Memory B cell (primary cell): Measurements from ENCODE around the gene DHRS3.
"Not testable (repeated sequence)": the region's sequence is repeated elsewhere in the genome, so short reads cannot be mapped to it uniquely, and the experiment has no call there.

Source experiments
- ATAC-seq: fragments of 150-1000 bp; cut with Tn5 transposase; 2 replicates; pipeline ENCODE4 v1.10.0; 2021; ENCODE audit warnings: low read depth, mild to moderate bottlenecking, moderate library complexity
- DNase-seq, 2 donors: peaks; one replicate each; pipeline ENCODE4 v3.0.0; 2022; ENCODE audit warnings: low spot score in 2 of 2
- H3K27ac Mint-ChIP-seq: one replicate; pipeline ENCODE4 v1.8.0; 2022; ENCODE audit warnings: mild to moderate bottlenecking, moderate library complexity, mixed read lengths
- H3K27me3 Mint-ChIP-seq: one replicate; pipeline ENCODE4 v1.8.0; 2022; ENCODE audit warnings: mixed read lengths
- H3K36me3 Mint-ChIP-seq: one replicate; pipeline ENCODE4 v1.8.0; 2022; ENCODE audit warnings: mild to moderate bottlenecking, mixed read lengths
- H3K4me1 Mint-ChIP-seq: one replicate; pipeline ENCODE4 v1.8.0; 2022; ENCODE audit warnings: mixed read lengths
- H3K4me3 Mint-ChIP-seq: one replicate; pipeline ENCODE4 v1.8.0; 2022; ENCODE audit warnings: mild to moderate bottlenecking, moderate library complexity, mixed read lengths
- H3K9me3 Mint-ChIP-seq: one replicate; pipeline ENCODE4 v1.8.0; 2022; ENCODE audit warnings: mixed read lengths

DHRS3 gene

GRCh38 chr1:12574757-12575139 is 43.3 kb downstream of the DHRS3 start:
- ATAC-seq (no peak), DNase-seq (no peak)
- H3K4me1 Mint-ChIP-seq: no peaks in the 10 kb centered on the region
- no peak overlapping the region for H3K27ac Mint-ChIP-seq
- H3K27me3 Mint-ChIP-seq: no peaks in the 10 kb centered on the region
- H3K4me3 Mint-ChIP-seq: no peak overlapping the region
- no peaks in the 10 kb centered on the region for H3K9me3 Mint-ChIP-seq
- no peaks in the 10 kb centered on the region for H3K36me3 Mint-ChIP-seq

DNA sequence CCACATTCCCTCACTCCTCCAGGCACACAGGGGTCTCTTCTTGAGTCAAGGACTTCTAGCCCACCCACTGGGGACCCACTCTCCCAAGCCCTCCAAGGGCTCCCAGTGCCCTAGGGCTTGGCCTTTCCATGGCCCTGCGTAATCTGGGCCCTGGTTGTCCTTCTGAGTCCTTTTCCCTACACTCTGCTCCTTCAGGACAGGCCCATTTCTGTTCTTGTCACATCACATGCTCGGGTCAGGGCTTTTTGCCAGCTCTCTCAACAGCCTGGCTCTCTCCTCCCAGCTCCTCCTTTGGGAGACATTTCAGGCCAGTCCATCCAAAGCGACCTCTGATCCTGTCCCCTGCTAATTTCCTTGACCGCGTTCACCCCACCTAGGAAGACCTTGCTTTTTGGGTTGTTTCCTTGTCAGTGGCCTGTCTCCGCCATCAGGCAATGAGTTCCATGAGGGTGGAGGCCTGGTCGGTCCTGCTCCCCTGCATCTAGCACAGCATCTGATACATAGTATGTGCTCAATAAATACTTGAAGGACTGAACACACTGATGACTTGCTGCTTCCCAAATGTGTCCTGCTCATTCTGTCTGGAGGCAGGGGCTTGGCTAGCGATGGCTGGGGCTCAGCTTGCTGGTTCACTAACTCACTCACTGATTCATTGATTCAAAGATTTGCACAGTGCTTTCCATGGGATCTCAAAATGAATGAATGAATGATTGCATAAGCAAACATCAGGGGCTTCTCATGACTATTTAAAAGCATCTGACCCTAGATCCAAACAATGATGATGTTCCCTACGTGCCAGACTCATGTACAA is 44.8 kb downstream of the DHRS3 start:
- Mint-ChIP-seq H3K4me3 (no peak overlapping the region), H3K36me3 (no peaks in the 10 kb centered on the region), H3K9me3 (no peaks in the 10 kb centered on the region), H3K27ac (no peak overlapping the region), H3K27me3 (no peaks in the 10 kb centered on the region), H3K4me1 (no peaks in the 10 kb centered on the region)
- DNase-seq: no peak
- ATAC-seq: no peak

- Mint-ChIP-seq H3K27ac (no peak overlapping the region), H3K4me3 (no peak overlapping the region), H3K9me3 (no peaks in the 10 kb centered on the region), H3K4me1 (no peaks in the 10 kb centered on the region), H3K36me3 (no peaks in the 10 kb centered on the region), H3K27me3 (no peaks in the 10 kb centered on the region)
- no peak for ATAC-seq
- DNase-seq: no peak
These were observed 45.5 kb downstream of the DHRS3 start for GRCh38 chr1:12572522-12572921.

DNA sequence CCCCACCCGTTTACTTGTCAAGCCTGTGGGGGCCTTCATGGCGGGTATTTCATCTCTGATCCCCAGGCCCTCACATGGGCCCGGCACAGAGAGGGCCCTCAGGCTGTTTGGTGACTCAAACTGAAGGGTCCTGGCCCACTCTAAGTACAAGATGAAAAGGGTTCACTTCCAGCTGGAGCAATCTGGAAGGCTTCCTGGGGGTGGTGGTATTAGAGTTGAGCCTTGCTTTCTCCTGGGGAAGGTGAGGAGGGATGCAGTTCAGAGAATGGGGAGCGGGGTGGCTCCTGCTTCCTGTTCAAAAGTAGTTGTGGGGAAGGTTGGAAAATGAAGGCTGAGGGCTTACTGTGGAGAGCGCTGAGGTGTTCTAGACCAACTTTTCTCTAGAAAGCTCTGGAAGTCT is 47.7 kb downstream of the DHRS3 start:
- no peak for DNase-seq
- no peak for ATAC-seq
- Mint-ChIP-seq H3K9me3 (no peaks in the 10 kb centered on the region), H3K36me3 (no peaks in the 10 kb centered on the region), H3K4me1 (no peaks in the 10 kb centered on the region), H3K27me3 (no peaks in the 10 kb centered on the region), H3K4me3 (no peak overlapping the region), H3K27ac (no peak overlapping the region)

GRCh38 chr1:12568009-12568767 is 49.8 kb downstream of the DHRS3 start:
- H3K4me1 Mint-ChIP-seq: no peaks in the 10 kb centered on the region
- peaks cover 4% of the 10 kb centered on the region for H3K9me3 Mint-ChIP-seq
- no peaks in the 10 kb centered on the region for H3K27me3 Mint-ChIP-seq
- no peak overlapping the region for H3K4me3 Mint-ChIP-seq
- DNase-seq: no peak
- H3K36me3 Mint-ChIP-seq: peaks cover 2% of the 10 kb centered on the region
- no peak overlapping the region for H3K27ac Mint-ChIP-seq
- ATAC-seq: no peak

- Mint-ChIP-seq H3K4me3 (no peak overlapping the region), H3K9me3 (peaks cover 10% of the 10 kb centered on the region), H3K4me1 (no peaks in the 10 kb centered on the region), H3K27me3 (no peaks in the 10 kb centered on the region), H3K36me3 (peaks cover 7% of the 10 kb centered on the region), H3K27ac (no peak overlapping the region)
- ATAC-seq: no peak
- DNase-seq: no peak
These were observed 50.7 kb downstream of the DHRS3 start for GRCh38 chr1:12567288-12567819.

DNA sequence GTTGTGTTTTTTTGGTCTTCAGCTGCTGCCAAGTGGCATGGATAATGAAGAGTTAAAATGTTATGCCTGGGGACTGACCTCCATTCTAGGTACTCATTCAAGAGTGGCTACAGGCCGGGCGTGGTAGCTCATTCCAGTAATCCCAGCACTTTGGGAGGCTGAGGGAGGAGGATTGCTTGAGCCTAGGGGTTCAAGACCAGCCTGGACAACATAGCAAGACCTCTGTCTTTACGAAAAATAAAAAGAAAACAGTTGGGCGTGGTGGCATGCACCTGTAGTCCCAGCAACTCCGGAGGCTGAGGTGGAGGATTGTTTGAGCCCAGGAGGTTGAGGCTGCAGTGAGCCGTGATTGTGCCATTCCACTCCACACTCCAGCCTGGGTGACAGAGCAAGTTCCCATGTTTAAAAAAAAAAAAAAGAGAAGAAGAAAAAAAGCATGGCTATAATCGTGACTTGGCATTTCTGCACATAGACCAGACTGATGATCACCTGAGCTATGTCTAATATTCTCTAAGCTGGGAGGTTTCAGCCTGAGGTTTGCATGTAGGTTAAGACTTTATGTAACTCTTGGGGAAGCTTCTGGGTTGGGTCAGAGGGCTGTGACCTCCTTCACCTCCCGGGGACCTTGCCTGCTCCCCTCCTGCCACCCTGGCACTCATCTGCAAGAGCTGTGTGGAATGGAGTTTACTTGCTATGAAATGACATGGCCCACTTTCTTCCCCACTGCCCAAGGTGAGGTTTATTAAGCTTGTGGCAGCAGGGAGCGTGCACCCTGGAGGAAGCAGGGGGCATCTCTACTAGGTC is 51.3 kb downstream of the DHRS3 start:
- Mint-ChIP-seq H3K36me3 (peaks cover 8% of the 10 kb centered on the region), H3K27me3 (no peaks in the 10 kb centered on the region), H3K4me3 (no peak overlapping the region), H3K4me1 (no peaks in the 10 kb centered on the region), H3K9me3 (peaks cover 11% of the 10 kb centered on the region), H3K27ac (no peak overlapping the region)
- ATAC-seq (no peak), DNase-seq (no peak)

GRCh38 chr1:12565966-12566352 is 52.1 kb downstream of the DHRS3 start:
- Mint-ChIP-seq H3K27ac (no peak overlapping the region), H3K36me3 (peaks cover 8% of the 10 kb centered on the region), H3K4me3 (no peak overlapping the region), H3K4me1 (no peaks in the 10 kb centered on the region), H3K27me3 (no peaks in the 10 kb centered on the region), H3K9me3 (peaks cover 11% of the 10 kb centered on the region)
- DNase-seq (no peak), ATAC-seq (no peak)

DNA sequence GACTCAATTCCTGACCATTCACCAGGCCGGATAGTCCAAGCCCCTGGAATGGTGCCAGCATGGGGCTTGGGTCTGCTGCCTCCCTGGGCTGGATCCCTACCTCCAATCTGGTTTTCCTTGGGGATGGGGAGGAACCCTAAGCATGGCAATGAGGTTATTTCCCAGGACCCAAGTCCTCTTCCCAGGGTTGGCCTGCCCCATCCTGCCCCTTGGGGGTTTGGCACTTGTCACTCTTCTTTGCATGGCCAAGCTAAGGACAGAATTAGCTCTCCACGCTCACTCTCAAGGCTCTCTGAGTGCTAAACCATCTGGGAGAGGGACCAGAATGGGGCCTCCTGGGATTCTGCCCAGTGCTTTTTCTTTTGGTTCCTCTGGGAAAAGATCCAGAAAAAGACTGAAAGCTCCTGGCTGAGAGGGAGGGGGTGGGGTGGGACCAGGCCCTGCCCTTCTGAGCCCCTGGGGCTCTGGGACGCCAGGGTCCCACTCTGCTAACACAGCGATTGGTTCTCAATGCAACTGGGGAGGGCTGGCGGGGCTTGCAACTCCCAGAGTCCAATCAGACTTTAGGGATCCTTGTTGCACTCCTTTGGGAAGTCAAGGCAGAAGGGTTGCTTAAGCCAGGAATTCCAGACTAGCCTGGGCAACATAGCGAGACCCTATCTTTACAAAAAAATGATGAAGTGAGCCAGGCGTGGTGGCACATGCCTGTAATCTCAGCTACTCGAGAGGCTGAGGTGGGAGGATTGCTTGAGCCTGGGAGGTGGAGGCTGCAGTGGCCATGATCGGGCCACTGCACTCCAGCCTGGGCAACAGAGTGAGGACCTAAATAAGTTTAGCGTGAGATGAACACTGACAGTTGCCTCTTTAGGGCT is 52.7 kb downstream of the DHRS3 start:
- Mint-ChIP-seq H3K27ac (no peak overlapping the region), H3K4me3 (no peak overlapping the region), H3K27me3 (peaks cover 2% of the 10 kb centered on the region), H3K4me1 (no peaks in the 10 kb centered on the region), H3K9me3 (peaks cover 11% of the 10 kb centered on the region), H3K36me3 (peaks cover 8% of the 10 kb centered on the region)
- ATAC-seq: no peak
- no peak for DNase-seq

DNA sequence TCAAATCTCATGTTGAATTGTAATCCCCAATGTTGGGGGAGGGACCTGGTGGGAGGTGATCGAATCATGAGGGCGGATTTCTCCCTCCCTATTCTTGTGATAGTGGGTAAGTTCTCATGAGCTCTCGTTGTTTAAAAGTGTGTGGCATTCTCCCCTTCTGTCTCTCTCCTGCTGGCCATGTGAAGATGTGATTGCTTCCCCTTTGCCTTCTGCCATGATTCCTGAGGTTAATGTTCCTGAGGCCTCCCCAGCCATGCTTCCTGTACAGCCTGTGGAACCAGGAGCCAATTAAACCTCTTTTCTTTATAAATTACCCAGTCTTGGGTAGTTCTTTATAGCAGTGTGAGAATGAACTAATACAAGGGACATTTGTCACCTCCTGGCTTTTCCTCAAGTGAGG is 53.8 kb downstream of the DHRS3 start:
- not testable (repeated sequence) for H3K4me1 Mint-ChIP-seq, H3K27me3 Mint-ChIP-seq, H3K27ac Mint-ChIP-seq, H3K4me3 Mint-ChIP-seq, ATAC-seq, DNase-seq, H3K36me3 Mint-ChIP-seq
- H3K9me3 Mint-ChIP-seq: peaks cover 11% of the 10 kb centered on the region

DNA sequence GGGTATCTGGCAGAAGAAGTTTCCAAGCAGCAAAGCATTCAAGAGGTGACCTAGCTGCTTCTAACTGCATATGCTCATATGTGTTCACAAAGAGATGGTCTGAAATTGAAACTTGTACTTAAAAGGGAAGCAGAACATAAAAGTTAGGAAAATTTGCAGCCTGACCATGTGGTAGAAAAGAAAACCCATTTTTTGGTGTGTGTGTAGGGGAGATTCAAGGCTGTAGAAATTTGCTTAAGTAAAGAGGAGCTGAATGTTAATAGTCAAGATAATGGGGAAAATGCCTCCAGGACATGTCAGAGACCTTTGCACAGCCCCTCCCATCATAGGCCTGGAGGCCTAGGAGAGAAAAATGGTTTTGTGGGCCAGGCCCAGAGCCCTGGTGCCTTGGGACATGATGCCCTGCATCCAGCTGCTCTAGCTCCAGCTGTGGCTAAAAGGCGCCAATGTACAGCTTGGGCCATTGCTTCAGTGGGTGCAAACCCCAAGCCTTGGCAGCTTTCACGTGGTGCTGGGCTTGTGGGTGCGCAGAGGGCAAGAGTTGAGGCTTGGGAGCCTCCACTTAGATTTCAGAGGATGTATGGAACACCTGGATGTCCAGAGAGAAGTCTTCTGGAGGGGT is 54.9 kb downstream of the DHRS3 start:
- Mint-ChIP-seq H3K27ac (no peak overlapping the region), H3K4me3 (no peak overlapping the region), H3K27me3 (peaks cover 4% of the 10 kb centered on the region), H3K9me3 (peaks cover 11% of the 10 kb centered on the region), H3K4me1 (no peaks in the 10 kb centered on the region), H3K36me3 (peaks cover 8% of the 10 kb centered on the region)
- DNase-seq: no peak
- ATAC-seq: no peak

DNA sequence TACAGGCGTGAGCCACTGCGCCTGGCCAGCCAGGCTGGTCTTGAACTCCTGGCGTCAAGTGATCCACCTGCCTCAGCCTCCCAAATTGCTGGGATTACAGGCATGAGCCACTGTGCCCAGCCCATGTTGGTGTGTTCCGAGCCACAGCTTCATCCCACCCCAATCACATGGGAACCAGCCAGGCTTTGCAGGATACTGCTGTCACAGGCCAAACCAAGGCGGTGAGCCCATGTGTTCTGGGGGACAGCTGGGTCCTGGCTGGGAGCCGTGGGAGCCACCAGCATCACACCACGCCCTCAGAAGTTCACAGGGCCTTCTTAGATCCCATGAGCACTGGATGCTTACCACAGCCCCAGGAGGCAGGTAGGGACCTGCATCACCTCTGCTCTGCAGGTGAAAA is 56.9 kb downstream of the DHRS3 start:
- no peak for ATAC-seq
- Mint-ChIP-seq H3K9me3 (peaks cover 11% of the 10 kb centered on the region), H3K36me3 (peaks cover 8% of the 10 kb centered on the region), H3K27me3 (peaks cover 4% of the 10 kb centered on the region), H3K4me1 (no peaks in the 10 kb centered on the region), H3K4me3 (no peak overlapping the region), H3K27ac (no peak overlapping the region)
- DNase-seq: no peak
